DMS53 treated with DMSO at 0.1 percent for 48 hours (cell line): ENCODE data around the gene VSTM5.
"Not testable (repeated sequence)": the region's sequence is repeated elsewhere in the genome, so short reads cannot be mapped to it uniquely, and the experiment has no call there.

Source experiments
- DNase-seq: peaks from one replicate; lab custom pipeline; 2025; ENCODE audit not compliant: unreplicated experiment; lab: John Stamatoyannopoulos, UW

Gene VSTM5, protein sequence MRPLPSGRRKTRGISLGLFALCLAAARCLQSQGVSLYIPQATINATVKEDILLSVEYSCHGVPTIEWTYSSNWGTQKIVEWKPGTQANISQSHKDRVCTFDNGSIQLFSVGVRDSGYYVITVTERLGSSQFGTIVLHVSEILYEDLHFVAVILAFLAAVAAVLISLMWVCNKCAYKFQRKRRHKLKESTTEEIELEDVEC

DNA sequence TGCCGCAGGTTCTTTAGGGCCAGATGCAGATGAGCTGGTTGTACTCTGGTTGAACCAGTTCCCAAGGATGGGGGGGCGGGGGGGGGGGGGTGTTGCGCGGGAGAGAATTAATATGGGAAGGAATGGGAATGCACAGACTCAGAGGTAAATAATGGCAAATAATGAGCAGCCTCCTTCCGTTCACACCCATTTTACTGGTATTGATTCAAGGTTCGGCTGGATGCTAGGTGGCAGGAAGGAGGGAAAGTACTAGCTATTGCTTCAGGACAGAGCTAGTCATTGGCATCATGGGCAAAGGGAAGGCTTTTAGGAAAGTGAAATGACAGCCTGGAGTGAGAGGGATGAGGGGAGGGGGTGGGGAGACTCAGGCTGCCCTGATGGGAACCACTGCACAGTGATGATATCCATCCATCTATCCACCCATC lies at the start of gene VSTM5:
Gene VSTM5, minus strand, starts transcription at position 25 of the 425 bp plus-strand sequence. CDS start 116 bp downstream, outside the sequence.
- DNase-seq: peak; percentile 52

DNA sequence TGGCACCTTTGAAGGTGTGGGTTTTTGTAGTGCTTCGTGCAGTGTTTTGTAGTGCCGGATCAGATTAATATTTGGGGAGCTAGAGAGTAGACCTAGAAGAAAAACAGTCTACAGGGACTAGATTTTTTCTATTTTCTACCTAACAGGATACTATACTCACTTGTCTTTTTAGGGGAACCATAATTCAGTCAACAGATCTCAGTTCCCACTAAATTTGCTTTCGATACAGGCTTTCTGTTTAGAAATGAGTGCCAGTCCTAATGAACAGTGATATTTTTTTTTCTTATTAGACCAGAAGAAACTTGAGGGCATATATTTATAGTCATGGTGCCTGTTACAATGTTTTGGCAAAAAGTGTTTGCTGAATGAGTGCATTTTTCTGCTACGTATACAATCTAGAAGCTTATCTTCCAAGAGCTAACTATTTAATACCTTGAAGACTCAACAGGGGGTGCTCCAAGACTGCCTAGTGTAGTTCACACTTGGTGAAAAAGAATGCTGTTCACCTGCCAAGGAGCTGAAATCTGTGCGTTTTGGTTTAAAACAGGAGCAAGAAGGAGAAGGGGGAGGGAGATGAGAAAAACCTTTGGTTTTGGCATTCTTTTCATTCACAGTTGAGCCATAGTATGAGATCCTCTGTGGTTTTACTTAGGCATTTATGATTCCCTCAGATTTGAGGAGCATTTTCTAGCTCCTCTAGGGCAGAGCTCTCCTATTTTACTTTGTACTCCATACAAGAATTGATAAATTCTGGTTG lies 44.9 kb upstream of the VSTM5 start:
- DNase-seq: peak; percentile 70

DNA sequence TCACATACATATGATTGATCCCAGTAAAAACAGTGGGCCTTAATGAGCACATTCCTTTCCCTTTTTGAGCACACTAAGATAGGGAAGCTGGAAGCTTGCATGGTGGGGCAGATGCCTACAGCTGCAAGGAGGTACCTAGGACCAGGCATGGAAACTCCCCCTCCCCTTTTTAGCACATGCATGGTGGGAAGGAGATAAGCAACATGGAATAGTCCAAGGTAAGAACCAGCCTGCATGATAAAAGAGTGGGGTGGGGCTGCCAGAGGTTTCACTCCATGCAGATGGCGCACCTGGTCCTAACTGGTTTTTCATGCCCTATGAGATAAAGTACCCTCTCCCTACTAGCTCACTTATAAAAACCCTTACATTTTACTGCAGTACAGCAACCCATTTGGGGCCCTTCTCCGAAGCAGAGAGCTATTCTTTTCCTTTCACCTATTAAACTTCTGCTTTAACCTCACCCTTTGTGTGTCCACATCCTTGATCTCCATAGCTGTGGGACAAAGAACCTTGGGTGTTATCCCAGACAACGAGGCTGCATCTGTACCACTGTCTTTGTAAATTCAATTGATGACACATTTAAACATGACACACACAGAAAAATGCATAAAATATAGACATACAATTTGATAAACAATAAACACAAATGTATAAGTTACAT lies 40.1 kb upstream of the VSTM5 start:
- no peak for DNase-seq

DNA sequence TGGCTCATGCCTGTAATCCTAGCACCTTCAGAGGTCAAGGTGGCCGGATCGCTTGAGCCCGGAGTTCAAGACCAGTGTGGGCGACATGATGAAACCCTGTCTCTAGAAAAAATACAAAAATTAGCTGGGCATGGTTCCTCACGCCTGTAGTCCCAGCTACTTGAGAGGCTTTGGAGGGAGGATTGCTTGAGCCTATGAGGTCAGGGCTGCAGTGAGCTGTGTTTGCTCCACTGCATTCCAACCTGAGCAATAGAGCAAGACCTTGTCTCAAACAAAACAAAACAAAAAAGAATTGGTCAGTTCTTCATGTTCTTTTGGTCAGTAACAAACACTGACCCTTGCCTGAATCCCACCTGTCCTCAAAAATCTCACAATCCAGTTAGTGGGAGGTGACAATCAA lies 36.7 kb upstream of the VSTM5 start:
- no peak for DNase-seq

DNA sequence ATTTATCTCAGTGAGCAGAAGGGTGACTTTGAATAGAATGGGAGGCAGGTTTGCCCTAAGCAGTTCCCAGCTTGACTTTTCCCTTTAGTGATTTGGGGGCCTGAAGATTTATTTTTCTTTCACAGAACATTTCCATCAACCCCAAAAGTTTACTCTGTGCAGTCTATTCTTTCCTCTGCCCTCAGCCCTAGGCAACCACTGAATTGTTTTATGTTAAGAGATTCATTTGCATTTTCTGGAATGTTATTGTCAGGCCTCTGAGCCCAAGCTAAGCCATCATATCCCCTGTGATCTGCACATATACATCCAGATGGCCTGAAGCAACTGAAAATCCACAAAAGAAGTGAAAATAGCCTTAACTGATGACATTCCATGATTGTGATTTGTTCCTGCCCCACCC lies 28.7 kb upstream of the VSTM5 start:
- not testable (repeated sequence) for DNase-seq

DNA sequence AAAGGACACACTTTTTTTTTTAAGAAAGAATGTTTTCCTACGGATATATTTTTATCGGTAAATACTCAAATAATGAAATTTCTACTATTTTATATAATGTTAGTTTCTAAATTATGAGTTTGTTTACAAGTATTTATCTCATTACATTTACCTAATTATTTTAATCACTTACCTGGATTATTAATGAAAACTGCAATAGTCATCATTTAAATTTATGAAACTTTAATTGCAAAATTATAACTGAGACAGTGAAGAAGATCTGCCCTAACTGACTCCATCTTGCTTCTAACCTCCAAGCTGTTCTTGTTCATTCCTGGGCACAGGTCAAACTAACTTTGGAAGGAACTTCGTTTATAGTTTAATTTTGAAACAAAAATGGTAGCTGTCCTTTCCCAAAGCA lies 25.2 kb upstream of the VSTM5 start:
- DNase-seq: no peak

DNA sequence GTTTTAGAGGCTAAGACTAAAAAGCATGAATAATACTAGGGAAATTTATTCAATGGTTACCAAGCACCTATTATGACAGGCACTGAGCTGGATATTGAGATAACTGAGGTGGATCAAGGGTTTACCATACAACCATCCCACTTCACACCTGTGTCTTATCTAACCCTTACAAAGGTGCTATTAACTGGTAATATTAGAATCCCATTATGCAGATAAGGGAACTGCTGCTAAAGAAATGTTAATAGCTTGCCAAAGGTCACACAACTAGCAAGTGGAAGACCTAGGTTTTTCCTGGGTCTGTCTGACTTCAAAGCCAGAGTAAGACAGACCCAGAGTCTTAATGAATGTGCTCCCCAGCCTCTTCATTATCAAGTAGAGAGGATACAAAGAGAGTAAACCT lies 21.1 kb upstream of the VSTM5 start:
- no peak for DNase-seq

DNA sequence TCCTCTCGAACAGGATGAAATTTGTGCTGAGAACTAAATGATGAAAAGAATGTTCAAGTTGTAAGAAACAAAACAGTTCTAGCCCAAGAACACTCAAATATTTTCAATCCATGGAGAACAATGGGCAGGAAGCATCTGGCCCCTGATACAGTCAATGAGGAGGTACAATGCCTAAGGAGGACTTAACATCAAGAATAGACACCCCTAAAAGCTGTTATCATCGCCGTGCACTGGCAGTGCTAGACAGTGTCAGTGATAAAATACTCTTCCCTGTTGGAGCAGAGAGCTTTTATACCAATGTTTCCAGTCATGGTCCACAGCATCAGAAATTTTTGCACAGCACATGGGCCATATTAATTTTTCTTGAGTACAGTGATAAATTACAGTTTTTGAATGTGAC lies 20.2 kb upstream of the VSTM5 start:
- DNase-seq: no peak

DNA sequence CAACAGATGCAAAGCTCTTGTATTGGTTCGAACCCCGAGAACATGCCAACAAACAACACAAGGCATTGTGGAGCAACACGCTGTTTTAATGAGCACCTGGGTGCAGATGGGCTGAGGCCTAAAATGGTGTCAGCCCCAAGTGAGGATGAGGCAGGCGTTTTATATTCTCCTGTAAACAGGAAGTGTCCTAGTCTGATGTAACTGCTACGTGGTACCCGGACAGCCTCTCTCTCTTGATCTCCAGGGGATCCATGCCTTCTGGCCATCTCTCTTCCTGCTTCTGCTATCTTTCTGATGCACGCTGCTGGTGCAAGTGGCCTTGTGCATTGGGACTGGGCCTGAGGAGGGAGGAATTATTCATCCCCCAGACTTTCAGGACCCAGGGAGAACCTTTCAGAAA lies 19.4 kb upstream of the VSTM5 start:
- DNase-seq: no peak

DNA sequence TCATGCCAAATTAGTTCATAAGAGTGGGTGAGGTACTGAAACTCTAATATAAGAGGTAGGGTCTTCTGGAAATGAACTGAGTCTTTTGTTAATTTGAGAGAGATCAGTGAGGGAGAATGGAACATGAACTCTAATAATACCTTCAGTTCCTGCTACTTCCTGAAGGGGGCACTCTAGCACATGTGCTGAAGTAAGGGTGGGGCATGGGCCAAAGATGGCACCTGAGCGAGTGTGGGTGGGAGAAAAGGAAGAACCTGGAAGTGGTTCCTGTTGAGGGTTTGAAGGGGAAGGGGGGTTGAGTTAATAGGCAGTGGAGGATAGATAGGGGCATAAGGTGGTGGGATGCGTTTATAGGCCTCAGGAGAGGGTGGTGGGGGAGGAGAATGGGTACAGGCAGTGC lies 18.0 kb upstream of the VSTM5 start:
- DNase-seq: not testable (repeated sequence)

DNA sequence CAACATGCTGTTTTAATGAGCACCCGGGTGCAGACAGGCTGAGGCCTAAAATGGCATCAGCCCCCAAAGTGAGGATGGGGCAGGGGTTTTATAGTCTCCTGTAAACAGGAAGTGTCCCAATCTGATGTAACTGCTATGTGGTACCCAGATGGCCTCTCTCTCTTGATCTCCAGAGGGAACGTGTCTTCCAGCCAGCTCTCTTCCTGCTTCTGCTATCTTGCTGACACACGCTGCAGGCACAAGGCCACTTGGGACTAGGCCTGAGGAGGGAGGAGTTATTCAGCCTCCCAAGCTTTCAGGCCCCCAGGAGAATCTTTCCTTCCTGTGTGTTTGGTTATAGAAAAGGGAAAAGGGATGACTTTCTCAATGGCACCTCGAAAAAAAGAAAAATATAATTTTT lies 11.4 kb upstream of the VSTM5 start:
- no peak for DNase-seq

DNA sequence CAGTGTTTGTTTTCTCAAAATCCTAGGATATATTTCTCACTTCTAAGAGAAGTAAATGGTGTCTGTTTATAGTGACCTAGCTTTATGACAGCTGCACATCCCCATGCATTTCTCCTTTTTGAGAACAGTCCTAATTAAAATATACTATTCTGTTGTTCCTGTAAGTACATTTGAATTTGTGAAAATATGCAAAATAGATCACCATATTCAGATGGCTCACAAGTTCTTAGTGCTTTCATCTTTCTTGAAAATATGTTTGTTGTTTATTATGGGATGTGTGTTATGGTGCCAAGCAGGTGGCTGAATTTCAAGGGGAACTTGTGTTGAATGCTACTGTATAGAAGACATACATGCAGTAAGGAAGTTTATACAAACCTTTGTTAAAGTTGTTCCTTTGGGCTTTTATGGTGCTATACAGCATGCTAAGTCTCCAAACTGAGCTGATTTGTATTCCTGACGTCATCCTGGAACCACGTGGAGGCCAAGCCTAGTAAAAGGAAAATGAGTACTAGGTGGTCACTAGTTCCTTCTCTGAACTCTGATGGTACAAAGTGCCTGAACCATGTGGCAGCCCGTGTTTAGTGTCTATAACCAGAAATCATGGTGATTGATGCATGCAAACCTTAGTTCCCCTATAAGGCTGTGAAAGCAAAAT lies 7.8 kb upstream of the VSTM5 start:
- DNase-seq: no peak

DNA sequence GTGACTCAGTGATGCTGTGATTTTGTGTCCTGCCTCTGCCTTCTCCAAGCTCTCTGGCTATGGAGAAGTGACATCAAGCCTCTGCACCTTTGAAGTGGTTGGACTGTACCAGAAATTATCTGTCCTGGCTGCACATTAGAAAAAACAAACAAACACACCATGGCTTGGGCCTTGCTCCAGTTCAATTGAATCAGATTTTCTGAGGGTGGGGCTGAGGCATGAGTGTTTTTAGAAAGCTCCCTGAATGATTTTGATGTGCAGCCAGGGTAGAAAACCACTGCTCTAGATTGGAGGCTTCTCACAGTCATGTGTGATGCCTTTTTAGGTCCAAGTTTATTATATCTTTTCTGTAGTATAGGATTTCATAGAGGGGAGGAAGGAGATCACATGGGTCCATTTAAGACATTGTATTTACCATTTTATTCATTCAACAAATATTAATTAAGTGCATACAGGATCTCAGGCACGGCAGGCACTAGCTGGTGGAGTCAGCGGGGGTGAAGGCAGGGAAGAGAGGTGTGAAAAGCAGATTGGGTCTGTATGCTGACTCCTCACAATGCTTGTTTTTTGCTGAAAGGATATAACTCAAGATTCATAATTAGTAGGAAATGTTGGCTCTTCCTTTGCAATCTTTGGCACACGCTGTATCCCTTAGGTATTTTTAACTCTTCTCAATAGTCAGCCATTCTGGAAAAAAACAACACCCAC lies 7.1 kb upstream of the VSTM5 start:
- no peak for DNase-seq

DNA sequence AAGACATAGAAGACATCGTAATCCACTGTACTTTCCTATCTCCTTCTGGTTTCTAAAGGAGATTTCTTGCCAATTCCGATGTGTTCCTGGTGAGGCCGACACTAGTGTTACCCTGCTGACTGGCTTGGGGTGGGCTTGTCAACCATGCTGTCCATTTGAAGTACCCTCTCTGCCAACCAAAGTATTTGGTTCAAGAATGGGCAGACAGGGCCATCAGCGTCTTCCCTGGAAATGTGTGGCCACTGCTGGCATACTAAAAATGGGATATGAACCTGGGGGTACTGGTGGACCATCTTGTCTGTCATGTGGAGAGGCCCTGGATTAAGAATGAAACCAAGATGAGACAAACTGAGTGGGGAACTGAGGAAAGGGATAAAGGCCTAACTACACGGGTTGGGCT lies 1.8 kb upstream of the VSTM5 start:
- DNase-seq: no peak

DNA sequence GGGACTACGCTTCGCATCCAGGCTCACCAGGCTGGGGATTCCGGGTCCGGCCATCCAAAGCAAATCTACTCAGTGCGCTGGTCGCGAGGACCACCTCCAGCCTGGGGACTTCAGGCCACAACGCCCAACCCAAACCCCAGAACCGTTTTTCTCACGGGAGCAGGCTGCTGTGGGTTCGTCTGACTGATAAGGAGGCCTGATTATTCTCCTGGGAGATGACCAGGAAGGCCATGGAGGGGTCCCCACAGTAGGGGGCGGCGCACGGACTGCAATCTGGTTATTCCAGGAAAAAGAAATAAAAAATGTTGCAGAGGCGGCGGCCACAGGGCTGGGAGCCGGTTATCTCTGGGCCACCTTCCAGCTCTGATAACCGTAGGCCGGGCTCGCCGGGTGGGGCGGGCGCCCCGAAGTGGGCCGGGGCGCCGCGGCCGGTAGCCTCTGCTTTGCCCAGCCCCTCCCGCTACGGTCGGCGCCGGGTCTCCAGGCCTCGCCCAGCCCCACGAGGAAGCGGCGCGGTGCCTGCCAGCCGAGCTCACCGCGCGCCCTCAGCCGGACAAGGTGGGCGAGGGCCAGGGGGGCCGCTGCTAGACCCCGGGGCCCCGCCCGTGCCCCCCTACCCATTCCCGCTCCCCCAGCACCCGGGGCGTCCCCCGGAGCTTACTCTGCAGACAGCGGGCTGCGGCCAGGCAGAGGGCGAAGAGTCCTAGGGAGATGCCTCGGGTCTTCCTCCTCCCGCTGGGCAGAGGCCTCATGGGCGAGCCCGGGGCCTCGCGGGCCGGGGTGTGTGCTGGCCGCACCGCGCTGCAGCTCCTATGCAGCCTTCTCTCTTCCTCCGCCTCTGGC lies 446 bp downstream of the VSTM5 start:
- no peak for DNase-seq

DNA sequence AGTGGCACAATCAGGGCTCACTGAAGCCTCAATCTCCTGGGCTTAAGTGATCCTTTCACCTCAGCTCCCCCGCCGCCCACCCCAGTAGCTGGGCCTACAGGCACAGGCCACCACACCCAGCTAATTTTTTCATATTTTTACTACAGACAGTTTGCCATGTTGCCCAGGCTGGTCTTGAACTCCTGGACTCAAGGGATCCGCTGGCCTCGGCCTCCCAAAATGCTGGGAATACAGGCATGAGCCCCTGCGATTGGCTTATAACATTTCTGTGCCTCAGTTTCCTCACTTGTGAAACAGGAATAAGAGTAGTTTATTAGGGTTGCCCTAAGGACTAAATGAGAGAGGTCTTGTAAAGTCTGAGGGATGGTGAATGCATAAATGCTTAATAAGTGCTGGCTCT lies 1.2 kb downstream of the VSTM5 start:
- no peak for DNase-seq

DNA sequence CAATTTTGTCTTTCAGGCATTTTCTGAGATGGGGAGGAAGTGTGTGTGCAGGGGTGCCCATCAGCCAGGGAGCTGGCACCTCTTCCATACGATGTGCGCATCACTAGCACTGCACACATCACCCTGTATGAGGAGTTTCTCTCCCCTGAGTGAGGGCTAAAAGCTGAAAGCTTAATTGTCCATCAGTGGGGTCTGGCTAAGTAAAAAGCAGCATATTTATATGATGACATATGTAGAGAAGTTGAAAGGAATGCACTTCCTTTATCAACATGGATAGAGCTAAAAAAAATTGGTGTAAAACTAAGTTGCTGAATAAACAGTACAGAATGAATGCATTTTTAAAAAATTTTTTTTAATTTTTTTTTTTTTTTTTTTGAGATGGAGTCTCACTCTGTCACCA lies 4.0 kb downstream of the VSTM5 start:
- no peak for DNase-seq

DNA sequence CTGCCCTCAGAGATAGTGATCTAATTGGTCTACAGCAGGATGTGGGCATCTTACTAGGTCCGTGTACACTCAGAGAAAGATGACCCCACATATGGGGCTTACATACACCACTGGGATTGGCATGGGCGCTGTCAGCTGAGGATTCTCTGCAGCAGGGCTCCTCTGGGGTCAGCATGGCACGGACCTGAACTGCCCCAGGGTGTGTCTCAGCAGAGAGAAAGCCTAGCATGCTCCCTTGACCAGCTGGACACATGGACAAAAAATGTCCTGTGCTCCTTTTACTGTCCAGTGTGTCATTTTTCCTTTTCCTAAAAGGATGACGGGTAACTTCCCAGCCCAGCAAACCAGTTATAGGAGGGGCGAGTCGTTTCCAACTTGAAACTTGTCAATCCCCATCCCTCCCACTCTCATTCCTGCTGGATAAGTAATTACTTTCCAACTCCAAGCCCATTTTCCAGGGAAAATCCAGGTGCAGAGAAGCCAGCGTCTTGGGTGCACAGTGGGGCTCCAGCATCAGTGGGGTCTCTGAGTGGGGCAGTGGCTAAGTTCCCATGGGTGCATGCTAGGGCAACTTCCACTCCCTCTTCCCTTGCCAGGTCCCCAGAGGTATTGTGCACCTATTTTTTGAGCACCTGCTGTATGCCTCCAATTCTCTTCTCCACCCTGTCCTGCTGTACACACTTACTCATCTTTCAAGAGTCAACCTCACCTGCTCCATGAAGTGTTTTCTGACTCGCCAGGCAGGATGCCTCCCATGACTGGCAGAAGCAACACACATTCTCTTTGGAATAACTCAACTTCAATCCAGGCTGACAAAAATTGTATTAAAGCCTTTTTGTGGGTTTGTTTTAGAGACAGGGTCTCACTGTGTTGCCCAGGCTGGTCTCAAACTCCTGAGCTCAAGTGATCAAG lies 5.0 kb downstream of the VSTM5 start:
- peak; percentile 49 for DNase-seq

DNA sequence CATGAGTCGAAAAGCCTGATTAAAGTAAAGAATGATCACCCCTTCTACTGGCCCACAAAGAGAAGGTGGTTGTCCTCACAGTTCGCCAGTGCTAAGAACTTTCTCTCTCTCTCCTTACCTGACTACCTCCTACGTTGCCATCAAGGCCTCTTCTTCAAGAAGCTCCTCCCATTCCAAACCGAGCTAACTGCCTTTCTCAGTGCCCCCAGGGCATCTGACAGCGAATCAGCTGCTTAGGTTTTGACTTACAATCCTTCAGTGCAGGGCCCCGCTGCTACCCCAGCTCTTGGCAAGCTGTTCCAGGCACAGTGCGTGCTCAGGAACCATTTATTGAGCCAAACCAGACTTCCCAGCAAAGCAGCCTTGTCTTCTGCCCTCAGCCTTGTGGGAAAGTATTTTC lies 5.8 kb downstream of the VSTM5 start:
- no peak for DNase-seq
